Neural crest cell (in vitro differentiated cells): Measurements from ENCODE around the gene C6orf136. TPM values are rescaled to one million over a fixed set of nuclear protein-coding genes. Genes with fewer than 3 reads are reported as not detected.

Experiments
- DNase-seq: peaks from one replicate; pipeline ENCODE4 v3.0.0; 2021; ENCODE audit warnings: low read depth, mixed read lengths, low spot score
- H3K27ac Mint-ChIP-seq: one replicate; pipeline ENCODE4 v1.8.0; 2021; ENCODE audit warnings: mild to moderate bottlenecking, mixed read lengths; ENCODE audit not compliant: unreplicated experiment
- H3K27me3 Mint-ChIP-seq: 2 replicates; pipeline ENCODE4 v1.8.0; 2021; ENCODE audit warnings: low read depth, mild to moderate bottlenecking, mixed read lengths
- H3K36me3 Mint-ChIP-seq: 2 replicates; pipeline ENCODE4 v1.8.0; 2021; ENCODE audit warnings: low read depth, mild to moderate bottlenecking, mixed read lengths
- H3K4me1 Mint-ChIP-seq: 2 replicates; pipeline ENCODE4 v1.8.0; 2021; ENCODE audit warnings: mixed read lengths
- H3K4me3 Mint-ChIP-seq: one replicate; pipeline ENCODE4 v1.8.0; 2021; ENCODE audit warnings: mild to moderate bottlenecking, mixed read lengths
- H3K9me3 Mint-ChIP-seq: 2 replicates; pipeline ENCODE4 v1.8.0; 2021; ENCODE audit warnings: mixed read lengths
- CTCF ChIP-seq: fragments of 200-600 bp; sonication (generic); conservative IDR thresholded peaks from 2 replicates; pipeline ENCODE4 v1.5.0; 2021; ENCODE audit warnings: antibody characterized with exemption, mild to moderate bottlenecking
- total RNA-seq: library from RNA; stranded (reverse); gene quantifications from 2 replicates; pipeline ENCODE4 v1.2.1, GENCODE V29; 2021

Gene C6orf136
- total RNA-seq, 1 donor from 2014 or later, result 17.4 TPM

- TF ChIP-seq CTCF, result no peak
- H3K27ac Mint-ChIP-seq, result no peak overlapping the region
- peaks cover 60% of the 10 kb centered on the region for H3K4me1 Mint-ChIP-seq
- no peak for DNase-seq
- H3K36me3 Mint-ChIP-seq, result peaks cover 43% of the 10 kb centered on the region
- H3K27me3 Mint-ChIP-seq, result peaks cover 24% of the 10 kb centered on the region
- peak overlapping the region; percentile 32 for H3K4me3 Mint-ChIP-seq
- no peaks in the 10 kb centered on the region for H3K9me3 Mint-ChIP-seq
Observed at GRCh38 chr6:30611856-30612194, 35.1 kb upstream of the C6orf136 start.

GRCh38 chr6:30612213-30612612 is 34.7 kb upstream of the C6orf136 start:
- peaks cover 2% of the 10 kb centered on the region for H3K9me3 Mint-ChIP-seq
- peaks cover 28% of the 10 kb centered on the region for H3K27me3 Mint-ChIP-seq
- peaks cover 64% of the 10 kb centered on the region for H3K4me1 Mint-ChIP-seq
- peak overlapping the region; percentile 32 for H3K4me3 Mint-ChIP-seq
- no peak overlapping the region for H3K27ac Mint-ChIP-seq
- peaks cover 47% of the 10 kb centered on the region for H3K36me3 Mint-ChIP-seq
- no peak for DNase-seq
- peak; percentile 48 for TF ChIP-seq CTCF

GRCh38 chr6:30612687-30613248 is 34.2 kb upstream of the C6orf136 start:
- H3K36me3 Mint-ChIP-seq, result peaks cover 47% of the 10 kb centered on the region
- H3K9me3 Mint-ChIP-seq, result peaks cover 2% of the 10 kb centered on the region
- peaks cover 69% of the 10 kb centered on the region for H3K4me1 Mint-ChIP-seq
- peak overlapping the region; percentile 32 for H3K4me3 Mint-ChIP-seq
- no peak for DNase-seq
- TF ChIP-seq CTCF, result no peak
- peak overlapping the region; percentile 4 for H3K27ac Mint-ChIP-seq
- peaks cover 33% of the 10 kb centered on the region for H3K27me3 Mint-ChIP-seq

GRCh38 chr6:30613251-30614043 is 33.5 kb upstream of the C6orf136 start:
- H3K36me3 Mint-ChIP-seq, result peaks cover 46% of the 10 kb centered on the region

More at GRCh38 chr6:30613251-30614043, 33.5 kb upstream of the C6orf136 start:
- TF ChIP-seq CTCF, result no peak
- H3K4me3 Mint-ChIP-seq, result peak overlapping the region; percentile 99
- H3K27ac Mint-ChIP-seq, result peak overlapping the region; percentile 31
- peaks cover 2% of the 10 kb centered on the region for H3K9me3 Mint-ChIP-seq
- H3K4me1 Mint-ChIP-seq, result peaks cover 73% of the 10 kb centered on the region
- DNase-seq, result no peak
- H3K27me3 Mint-ChIP-seq, result peaks cover 34% of the 10 kb centered on the region
